HepG2 (cell line): ENCODE results near the gene ADGRD1. TPM values are rescaled to one million over a fixed set of nuclear protein-coding genes. Genes with fewer than 3 reads are reported as not detected.

Experiments used
- ATAC-seq: fragments of 200-7000 bp; cut with Tn5 transposase; 3 replicates; pipeline ENCODE4 v1.9.1; 2020; ENCODE audit warnings: mild to moderate bottlenecking, moderate library complexity
- BruUV-seq: library from RNA; stranded (reverse); fragments of 400-500 nt; replicated peaks from 2 replicates; lab custom pipeline; 2021; lab: Mats Ljungman, UMichigan
- CTCF ChIA-PET: fragments of 300-600 bp; formaldehyde crosslinking; extraction: SDS; loops from one replicate; lab custom pipeline; 2021; ENCODE audit warnings: low total read pairs, inconsistent platforms, low intra/inter-chr PET ratio; lab: Yijun Ruan, JAX
- POLR2A ChIA-PET: fragments of 350-600 bp; sonication (Branson Sonifier 250); formaldehyde crosslinking; loops from one replicate; lab custom pipeline; 2020; ENCODE audit warnings: antibody characterized with exemption, inconsistent platforms; lab: Yijun Ruan, JAX
- DNase-seq: peaks from one replicate; pipeline ENCODE4 v3.0.0-alpha.2; 2015; ENCODE audit warnings: low spot score
- FAIRE-seq: peaks from 3 replicates; lab custom pipeline; 2011; peaks lifted over from hg19 to GRCh38; lab: Jason Lieb, UNC
- H2AFZ ChIP-seq: one replicate; pipeline ENCODE4 v1.6.1; 2011; ENCODE audit warnings: low read length, inconsistent platforms
- H3K27ac ChIP-seq: fragments of 300-600 bp; 3 replicates; pipeline ENCODE4 v1.8.0; 2011; ENCODE audit warnings: mixed run types, mild to moderate bottlenecking, mixed read lengths, low read length, inconsistent platforms; ENCODE audit not compliant: insufficient read depth; ENCODE audit errors: extremely low read length
- H3K27me3 ChIP-seq, 2 experiments: fragments of 200-600 bp in 1 of 2; 2 replicates in 1 of 2; 3 replicates in 1 of 2; pipeline versions ENCODE4 v1.6.0 to v1.8.0; 2011; ENCODE audit warnings: low read length in 2 of 2, mild to moderate bottlenecking in 2 of 2, moderate library complexity in 2 of 2, inconsistent platforms in 1 of 2; ENCODE audit not compliant: insufficient read depth in 2 of 2, control insufficient read depth in 1 of 2
- H3K36me3 ChIP-seq, 2 experiments: fragments of 200-600 bp in 1 of 2; replicated peaks in 1 of 2; 2 replicates in 1 of 2; 3 replicates in 1 of 2; pipeline versions ENCODE4 v1.5.1 to v1.8.0; 2011; ENCODE audit warnings: low read length in 2 of 2, inconsistent platforms in 1 of 2; ENCODE audit not compliant: insufficient read depth in 2 of 2, control insufficient read depth in 1 of 2
- H3K4me1 ChIP-seq: 2 replicates; pipeline ENCODE4 v1.5.1; 2012; ENCODE audit warnings: low read length, inconsistent platforms; ENCODE audit not compliant: insufficient read depth
- H3K4me2 ChIP-seq: 2 replicates; pipeline ENCODE4 v1.6.0; 2011; ENCODE audit warnings: low read depth, low read length, inconsistent platforms
- H3K4me3 ChIP-seq, 3 experiments: fragments of 200-600 bp in 1 of 3; sonication (generic), shearing (Covaris generic) in 1 of 3; replicated peaks in 1 of 3; 2 replicates each; pipeline ENCODE4 v1.5.1; 2011 to 2016; ENCODE audit warnings: low read length in 3 of 3, inconsistent platforms in 2 of 3, low read depth in 2 of 3, mild to moderate bottlenecking in 2 of 3, control low read depth in 1 of 3, mixed read lengths in 1 of 3; ENCODE audit not compliant: insufficient read depth in 1 of 3
- H3K79me2 ChIP-seq: one replicate; pipeline ENCODE4 v1.6.1; 2011; ENCODE audit warnings: low read length, inconsistent platforms; ENCODE audit not compliant: insufficient read depth
- H3K9ac ChIP-seq: 2 replicates; pipeline ENCODE4 v1.6.0; 2011; ENCODE audit warnings: mild to moderate bottlenecking, low read depth, low read length, inconsistent platforms; ENCODE audit not compliant: insufficient read depth
- H3K9me3 ChIP-seq: 2 replicates; pipeline ENCODE4 v1.5.1; 2012; ENCODE audit warnings: mild to moderate bottlenecking, low read length
- H4K20me1 ChIP-seq: 2 replicates; pipeline ENCODE4 v1.6.0; 2011; ENCODE audit warnings: inconsistent platforms, mild to moderate bottlenecking, low read length, moderate library complexity; ENCODE audit not compliant: insufficient read depth
- HNF1A ChIP-seq, 2 experiments: sonication (generic) in 1 of 2; formaldehyde crosslinking in 1 of 2; IDR thresholded peaks; 2 replicates each; pipeline versions ENCODE4 v1.4.0 to v1.6.1; 2016 to 2020; ENCODE audit warnings: borderline replicate concordance in 1 of 2, low read depth in 1 of 2, mild to moderate bottlenecking in 1 of 2, missing genetic modification reagents in 1 of 2
- ZNF687 ChIP-seq: sonication (generic); formaldehyde crosslinking; IDR thresholded peaks from 2 replicates; pipeline ENCODE4 v1.5.1; 2020; ENCODE audit warnings: mild to moderate bottlenecking, missing genetic modification reagents, moderate library complexity
- WGBS: methylation state at CpG from one replicate; pipeline ENCODE4 v1.1.6; 2017; ENCODE audit warnings: low lambda C conversion rate; 5-methylcytosine and 5-hydroxymethylcytosine counted together
- in situ Hi-C: cut with HindIII; loops from 2 replicates; pipeline ENCODE4 v1.10.0; 2017; ENCODE audit warnings: low pct_unique_long_range_greater_than_20kb; ENCODE audit not compliant: extremely low pct_ligation_motif_present
- intact Hi-C: fragments of 100-400 bp; cut with micrococcal nuclease; formaldehyde crosslinking; loops from one replicate; pipeline ENCODE4 v1.10.0; 2022; ENCODE audit not compliant: unreplicated experiment
- polyA plus RNA-seq, 8 experiments: library from polyadenylated mRNA; depleted of rRNA in 3 of 8; stranded (reverse) in 7 of 8; unstranded in 1 of 8; fragments of >200 nt; fragmentation: Illumina TruSeq in 4 of 8; extraction: Trizol in 4 of 8; gene quantifications; 2 replicates each; pipeline versions ENCODE4 v1.2.1 to v1.2.3, GENCODE V29; 2011 to 2016; ENCODE audit warnings: low read depth in 4 of 8, missing spikeins in 1 of 8, mixed read lengths in 1 of 8; ENCODE audit not compliant: insufficient read depth in 1 of 8
- total RNA-seq, 5 experiments: library from RNA; depleted of rRNA; stranded (reverse); fragments of >200 nt; fragmentation: Illumina TruSeq; extraction: Trizol; gene quantifications; 2 replicates each; pipeline ENCODE4 v1.2.3, GENCODE V29; 2016; ENCODE audit warnings: low read depth in 1 of 5

ADGRD1 gene
- total and polyA plus RNA-seq, 2 of the 13 experiments (the other 11 are each of a cell fraction or from before 2014, with no cell fraction given): 0.46 to 12.4 TPM

- Histone ChIP-seq H3K27ac (no peak overlapping the region), H2AFZ (no peak overlapping the region), H3K9ac (0 out of 2 replicates have a peak overlapping the region, but pooled peaks have one; percentile 9), H3K9me3 (no peaks in the 10 kb centered on the region), H4K20me1 (no peaks in the 10 kb centered on the region), H3K27me3 (peaks cover 0 to 3% of the 10 kb centered on the region in 2 experiments; a peak in 2 of 5 replicates), H3K79me2 (no peaks in the 10 kb centered on the region), H3K4me1 (peaks cover 42% of the 10 kb centered on the region), H3K36me3 (no peaks in the 10 kb centered on the region; a peak in 1 of 5 replicates), H3K4me3 (peak overlapping the region in 1 of 3 experiments; percentile 63; a peak in 2 of 6 replicates), H3K4me2 (peak overlapping the region; percentile 69)
- intact Hi-C loops: no loop called here
- ChIA-PET POLR2A (interaction anchor here (2.9 kb wide), 1 partner anchor 28 kb away, joined by 13 read pairs; no protein-coding TSS in a partner anchor), CTCF (no interaction called here)
- in situ Hi-C loops: no loop called here
- ATAC-seq (no peak), FAIRE-seq (no peak), DNase-seq (no peak)
- BruUV-seq: no TSS peak
- 69% methylated on average over 8 of the region's 11 CpGs for WGBS
- no peak for TF ChIP-seq HNF1A (IDR thresholded peaks at IDR 0.05; ENCODE audit: low read depth)
- TF ChIP-seq HNF1A (CRISPR knock-in tag; IDR thresholded peaks at IDR 0.05; ENCODE audit: borderline replicate concordance): no peak
- TF ChIP-seq ZNF687 (CRISPR knock-in tag): peak; percentile 11
- TF ChIP-seq, all 625 proteins: peak for 1
Measured at GRCh38 chr12:130955238-130955816, 1.6 kb downstream of the ADGRD1 start.
